ENCODE data around the gene KCNQ1OT1.

DNA sequence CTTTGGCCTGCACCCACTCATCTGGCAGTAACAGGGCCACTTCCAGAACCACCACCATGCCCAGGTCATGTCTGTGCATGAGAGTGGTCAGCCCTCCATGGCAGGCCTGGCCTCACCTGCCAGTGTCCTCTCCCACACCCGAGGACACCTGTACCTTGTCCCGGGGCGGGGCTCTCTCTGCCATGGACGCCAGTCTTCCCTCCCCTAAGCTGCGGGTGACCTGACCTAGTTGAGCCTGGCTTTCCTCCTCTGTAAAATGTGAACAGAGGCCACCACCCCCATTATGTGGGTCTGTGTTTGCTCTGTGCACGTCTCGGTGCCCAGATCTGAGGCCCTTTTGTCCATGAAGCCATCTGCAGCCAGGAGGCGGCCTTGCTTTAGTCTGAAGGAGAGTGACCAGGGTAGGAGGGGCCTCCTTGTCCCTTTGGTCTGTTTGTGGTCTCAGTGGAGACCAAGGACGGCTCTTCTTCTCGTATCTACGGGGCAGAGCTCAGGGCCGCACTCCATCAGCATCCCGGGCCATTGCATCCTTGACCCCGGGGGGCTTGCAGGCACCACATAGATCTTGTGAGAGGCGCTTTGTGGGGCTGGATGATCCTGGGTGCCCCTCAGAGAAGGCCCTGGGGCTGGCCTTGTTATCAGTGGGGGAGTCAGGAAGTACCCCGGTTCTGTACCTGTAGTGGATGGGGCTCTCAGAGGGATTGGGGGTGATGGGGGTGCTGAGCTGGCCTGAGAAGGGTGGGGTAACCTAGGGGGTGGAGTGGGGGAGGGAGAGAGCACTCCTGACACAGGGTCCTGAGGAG, 133.4 kb downstream of the KCNQ1OT1 start:
- TF ChIP-seq, protein P1, sequence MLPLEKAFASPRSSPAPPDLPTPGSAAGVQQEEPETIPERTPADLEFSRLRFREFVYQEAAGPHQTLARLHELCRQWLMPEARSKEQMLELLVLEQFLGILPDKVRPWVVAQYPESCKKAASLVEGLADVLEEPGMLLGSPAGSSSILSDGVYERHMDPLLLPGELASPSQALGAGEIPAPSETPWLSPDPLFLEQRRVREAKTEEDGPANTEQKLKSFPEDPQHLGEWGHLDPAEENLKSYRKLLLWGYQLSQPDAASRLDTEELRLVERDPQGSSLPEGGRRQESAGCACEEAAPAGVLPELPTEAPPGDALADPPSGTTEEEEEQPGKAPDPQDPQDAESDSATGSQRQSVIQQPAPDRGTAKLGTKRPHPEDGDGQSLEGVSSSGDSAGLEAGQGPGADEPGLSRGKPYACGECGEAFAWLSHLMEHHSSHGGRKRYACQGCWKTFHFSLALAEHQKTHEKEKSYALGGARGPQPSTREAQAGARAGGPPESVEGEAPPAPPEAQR (CRISPR knock-in tag; IDR thresholded peaks at IDR 0.05), result no peak
- no peak for TF ChIP-seq JUN (CRISPR knock-in tag; IDR thresholded peaks at IDR 0.05)
- no peak for TF ChIP-seq ETV6 (CRISPR knock-in tag; IDR thresholded peaks at IDR 0.05)
- TF ChIP-seq, protein P2, sequence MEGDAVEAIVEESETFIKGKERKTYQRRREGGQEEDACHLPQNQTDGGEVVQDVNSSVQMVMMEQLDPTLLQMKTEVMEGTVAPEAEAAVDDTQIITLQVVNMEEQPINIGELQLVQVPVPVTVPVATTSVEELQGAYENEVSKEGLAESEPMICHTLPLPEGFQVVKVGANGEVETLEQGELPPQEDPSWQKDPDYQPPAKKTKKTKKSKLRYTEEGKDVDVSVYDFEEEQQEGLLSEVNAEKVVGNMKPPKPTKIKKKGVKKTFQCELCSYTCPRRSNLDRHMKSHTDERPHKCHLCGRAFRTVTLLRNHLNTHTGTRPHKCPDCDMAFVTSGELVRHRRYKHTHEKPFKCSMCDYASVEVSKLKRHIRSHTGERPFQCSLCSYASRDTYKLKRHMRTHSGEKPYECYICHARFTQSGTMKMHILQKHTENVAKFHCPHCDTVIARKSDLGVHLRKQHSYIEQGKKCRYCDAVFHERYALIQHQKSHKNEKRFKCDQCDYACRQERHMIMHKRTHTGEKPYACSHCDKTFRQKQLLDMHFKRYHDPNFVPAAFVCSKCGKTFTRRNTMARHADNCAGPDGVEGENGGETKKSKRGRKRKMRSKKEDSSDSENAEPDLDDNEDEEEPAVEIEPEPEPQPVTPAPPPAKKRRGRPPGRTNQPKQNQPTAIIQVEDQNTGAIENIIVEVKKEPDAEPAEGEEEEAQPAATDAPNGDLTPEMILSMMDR (IDR thresholded peaks at IDR 0.05), result no peak
- TF ChIP-seq, protein P3, sequence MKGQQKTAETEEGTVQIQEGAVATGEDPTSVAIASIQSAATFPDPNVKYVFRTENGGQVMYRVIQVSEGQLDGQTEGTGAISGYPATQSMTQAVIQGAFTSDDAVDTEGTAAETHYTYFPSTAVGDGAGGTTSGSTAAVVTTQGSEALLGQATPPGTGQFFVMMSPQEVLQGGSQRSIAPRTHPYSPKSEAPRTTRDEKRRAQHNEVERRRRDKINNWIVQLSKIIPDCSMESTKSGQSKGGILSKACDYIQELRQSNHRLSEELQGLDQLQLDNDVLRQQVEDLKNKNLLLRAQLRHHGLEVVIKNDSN (CRISPR knock-in tag; IDR thresholded peaks at IDR 0.05), result no peak
